Cortex of kidney (tissue), 1 donor: Measurements from ENCODE around the gene PRRT1.
A peak's percentile ranks its signal among the peaks of the same experiment; 100 is the strongest.
"Not testable (repeated sequence)": the region's sequence is repeated elsewhere in the genome, so short reads cannot be mapped to it uniquely, and the experiment has no call there.

Source experiments
- DNase-seq: peaks from one replicate; lab custom pipeline; 2025; lab: John Stamatoyannopoulos, UW

Gene PRRT1

GRCh38 chr6:32151863-32152768 is at the start of gene PRRT1:
Gene PRRT1, minus strand, starts transcription at chr6:32151939. Its CDS starts 112 bp downstream, at chr6:32151827.
- no peak for DNase-seq

- DNase-seq: no peak
These were observed 49.2 kb upstream of the PRRT1 start for GRCh38 chr6:32200711-32201475.

- no peak for DNase-seq
These were observed 47.1 kb upstream of the PRRT1 start for GRCh38 chr6:32198866-32199265.

- DNase-seq: no peak
These were observed 46.6 kb upstream of the PRRT1 start for GRCh38 chr6:32198345-32198696.

- no peak for DNase-seq
These were observed 45.2 kb upstream of the PRRT1 start for GRCh38 chr6:32196682-32197616.

DNA sequence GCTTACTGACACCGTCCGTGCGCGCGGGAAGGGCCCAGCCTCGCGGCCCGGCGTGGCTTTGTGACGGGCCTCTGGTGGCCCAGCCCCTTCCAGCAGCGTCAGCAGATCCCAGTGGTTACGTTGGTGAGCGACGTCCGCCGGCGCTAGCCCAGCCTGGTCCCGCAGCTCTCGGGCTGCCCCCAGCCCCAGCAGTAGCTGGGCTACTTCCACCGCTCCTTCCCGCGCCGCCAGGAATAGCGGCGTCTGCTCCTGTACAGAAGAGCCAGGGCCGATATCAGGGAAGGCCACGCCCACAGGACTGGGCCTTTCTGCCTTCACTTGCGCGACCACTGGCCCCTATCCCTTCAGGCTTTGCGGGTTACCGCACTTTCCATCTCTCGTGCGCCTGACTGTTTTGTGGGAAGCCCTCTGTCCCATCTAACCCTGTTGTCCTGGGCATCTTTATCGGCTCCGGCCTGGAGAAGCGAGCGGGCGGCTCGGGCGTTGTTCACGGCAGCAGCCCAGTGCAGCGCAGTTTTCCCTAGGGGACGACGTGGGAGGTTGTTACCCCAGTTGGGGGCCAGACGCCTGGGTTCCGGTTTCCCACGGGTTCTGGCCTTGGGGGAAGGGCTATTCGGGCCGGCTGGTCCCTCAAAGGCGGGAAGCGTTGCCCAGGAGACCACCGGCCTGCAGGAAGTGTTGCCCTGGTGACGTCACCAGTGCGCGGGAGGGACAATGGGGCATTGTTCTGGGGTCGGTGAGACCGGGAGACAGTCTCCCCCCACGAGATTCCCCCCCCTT is 44.4 kb upstream of the PRRT1 start:
- DNase-seq: no peak

GRCh38 chr6:32195652-32195901 is 43.8 kb upstream of the PRRT1 start:
- DNase-seq: peak; percentile 89

DNA sequence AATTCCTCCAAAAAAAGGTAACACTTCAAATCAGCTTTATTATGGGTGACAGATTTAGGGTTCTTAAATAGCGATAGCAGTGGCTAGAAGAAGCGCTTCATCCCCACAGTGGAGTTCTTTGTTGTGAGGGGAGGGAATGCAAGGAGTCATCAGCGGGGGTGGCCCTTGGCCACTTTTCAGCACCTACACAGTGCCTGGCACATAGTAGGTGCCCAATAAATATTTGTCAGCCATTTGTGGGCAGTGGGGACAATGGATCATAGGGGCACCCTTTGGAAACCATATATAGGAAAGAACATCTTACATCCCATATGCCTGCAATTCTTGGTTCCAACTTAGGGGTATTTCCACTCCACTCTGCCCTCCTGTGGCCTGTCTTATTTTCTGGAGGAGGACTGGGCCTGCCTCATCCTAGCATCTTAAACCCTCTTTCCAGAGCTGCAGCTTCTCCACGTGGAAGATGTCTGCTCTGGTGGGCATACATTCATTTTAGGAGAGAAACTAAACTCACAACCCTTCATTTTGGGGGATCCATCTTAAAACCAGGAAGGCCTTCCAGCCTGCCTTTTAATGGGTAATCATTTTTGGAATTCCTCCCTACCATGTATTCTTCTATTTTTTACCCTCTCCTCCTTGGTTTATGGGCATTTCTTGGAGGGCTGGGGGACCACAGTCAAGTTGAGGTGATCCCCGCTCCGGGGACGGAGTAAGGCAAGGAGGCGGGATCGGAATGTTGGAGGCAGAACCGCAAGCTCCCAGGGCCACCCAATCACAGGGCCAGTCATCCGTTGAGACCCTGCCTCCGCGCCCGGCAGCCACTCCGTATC is 43.3 kb upstream of the PRRT1 start:
- DNase-seq: no peak

- no peak for DNase-seq
These were observed 42.6 kb upstream of the PRRT1 start for GRCh38 chr6:32194388-32194787.

DNA sequence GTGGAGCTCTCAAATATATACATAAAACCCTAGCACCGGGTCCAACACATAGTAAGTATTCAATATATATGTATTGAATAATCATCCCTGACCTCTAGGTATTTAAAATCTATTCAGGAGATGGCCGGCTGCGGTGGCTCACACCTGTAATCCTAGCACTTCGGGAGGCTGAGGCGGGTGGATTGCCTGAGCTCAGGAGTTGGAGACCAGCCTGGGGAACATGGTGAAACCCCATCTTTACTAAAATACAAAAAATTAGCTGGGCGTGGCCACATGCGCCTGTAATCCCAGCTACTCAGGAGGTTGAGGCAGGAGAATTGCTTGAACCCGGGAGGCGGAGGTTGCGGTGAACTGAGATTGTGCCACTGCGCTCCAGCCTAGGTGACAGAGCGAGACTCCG is 41.4 kb upstream of the PRRT1 start:
- DNase-seq: not testable (repeated sequence)

DNA sequence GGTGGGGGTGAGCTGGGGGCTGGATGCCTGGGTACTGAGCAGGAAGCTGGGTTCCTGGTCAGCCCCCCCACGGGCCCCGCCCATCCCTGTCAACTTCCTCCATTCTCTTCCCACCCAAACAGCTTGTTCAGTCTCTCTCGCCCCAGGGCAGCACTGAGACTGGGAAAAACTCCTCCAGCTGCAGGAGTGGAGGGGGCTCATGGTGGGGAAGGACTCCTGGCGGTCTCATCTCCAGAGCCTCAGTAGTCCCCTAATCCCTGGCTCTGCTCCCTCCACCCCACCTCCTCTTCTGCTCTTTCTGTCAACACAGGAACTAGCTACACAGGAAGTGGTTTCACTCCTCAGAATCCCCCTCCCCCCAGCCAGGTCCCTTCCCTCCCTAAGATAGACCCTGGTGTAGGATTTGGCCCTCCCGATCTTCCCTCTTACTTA is 40.9 kb upstream of the PRRT1 start, which contains the start of gene GPSM3:
TSS of gene GPSM3 (minus strand) at position 36 of the 432 bp plus-strand sequence. CDS start 130 bp downstream, outside the sequence.
- no peak for DNase-seq

- DNase-seq: no peak
These were observed 40.2 kb upstream of the PRRT1 start for GRCh38 chr6:32191696-32192607.

DNA sequence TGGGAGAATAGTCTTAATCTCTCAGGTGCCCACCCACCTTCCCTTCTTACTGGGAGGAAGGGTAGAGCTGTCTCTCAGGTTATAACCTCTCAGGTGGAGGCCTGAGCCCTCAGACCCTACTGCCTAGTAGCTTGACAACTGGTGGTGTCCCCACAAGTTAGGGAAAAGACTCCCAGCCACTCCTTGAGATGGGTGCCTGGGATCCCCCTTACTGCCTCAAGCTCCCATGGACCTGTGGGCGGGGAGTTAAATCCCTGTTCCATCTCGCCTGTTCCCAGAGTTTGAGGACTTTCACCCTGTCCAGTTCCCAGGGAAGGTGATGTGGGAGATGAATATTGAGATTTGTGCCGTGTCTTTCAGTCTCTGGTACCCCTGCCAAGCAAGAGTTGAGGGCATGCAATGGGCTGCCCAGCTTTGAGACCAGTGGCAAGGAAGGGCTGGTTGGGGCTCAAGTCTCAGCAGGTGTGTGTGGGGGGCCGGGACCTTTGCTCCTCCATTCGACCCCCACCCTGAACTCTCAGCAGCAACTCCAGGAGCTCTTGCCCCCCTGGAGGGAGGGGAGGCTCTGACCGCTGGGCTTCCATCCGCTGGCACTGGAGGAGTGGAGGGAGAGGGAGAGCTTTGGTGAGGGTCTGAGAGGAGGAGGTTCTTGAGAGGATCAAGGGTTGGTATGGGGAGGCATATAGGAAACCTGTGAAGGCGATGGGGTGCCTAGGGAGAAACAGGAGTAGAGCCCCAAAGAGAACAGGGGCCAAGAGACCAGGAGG is 39.4 kb upstream of the PRRT1 start:
- DNase-seq: no peak

GRCh38 chr6:32190054-32190851 is 38.5 kb upstream of the PRRT1 start, which contains the start of gene PBX2:
Gene PBX2, minus strand, starts transcription at chr6:32190202. Its CDS starts 287 bp downstream, at chr6:32189915.
- DNase-seq: no peak

DNA sequence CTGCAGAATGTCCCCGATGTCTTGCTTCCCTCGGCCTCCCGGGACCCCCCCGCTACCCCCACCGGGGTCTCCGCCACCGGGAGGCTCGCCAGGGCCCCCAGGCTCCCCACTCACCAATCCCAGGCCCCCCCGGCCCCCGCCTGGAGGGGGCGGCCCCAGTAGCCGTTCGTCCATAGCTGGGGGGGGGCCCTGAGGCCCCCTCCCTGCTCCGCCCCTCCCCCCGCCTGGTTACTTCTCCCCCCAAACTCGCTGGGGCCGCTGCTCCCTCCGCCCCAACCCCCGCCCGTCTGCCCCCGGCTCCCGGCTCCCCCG is 38.0 kb upstream of the PRRT1 start:
- no peak for DNase-seq

DNA sequence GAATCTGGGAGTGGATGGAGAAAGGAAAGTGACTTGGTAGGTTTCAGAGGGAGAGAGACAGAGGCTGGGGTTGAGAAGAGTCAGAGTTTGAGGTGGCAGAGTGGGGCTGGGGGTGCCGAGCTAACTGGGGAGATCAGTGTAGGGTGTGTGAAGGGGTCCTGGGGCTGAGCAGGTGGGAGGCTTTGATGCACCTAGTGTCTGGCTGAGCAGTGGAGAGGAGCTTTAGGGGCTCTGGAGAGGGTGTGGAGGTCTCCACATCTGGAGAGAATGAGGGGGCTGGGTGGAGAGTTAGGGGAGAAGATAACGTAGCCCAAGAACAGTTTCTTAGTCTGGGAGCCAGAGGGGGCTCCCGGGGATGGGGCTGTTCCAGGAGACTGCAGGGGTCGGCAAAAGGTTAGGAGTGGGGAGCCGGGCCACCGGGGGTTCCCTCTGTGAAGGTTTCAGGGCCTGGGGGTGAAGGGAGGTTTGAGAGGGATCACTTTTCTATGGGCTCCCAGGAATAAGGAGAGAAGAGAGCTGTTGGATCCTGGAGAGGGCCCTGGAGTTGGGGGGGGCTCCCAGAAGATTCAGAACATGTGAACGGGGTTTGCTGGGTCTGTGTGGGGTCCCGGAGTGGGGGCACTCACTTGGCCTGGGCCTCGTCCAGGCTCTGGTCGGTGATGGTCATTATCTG is 37.5 kb upstream of the PRRT1 start:
- DNase-seq: no peak

GRCh38 chr6:32188381-32189068 is 36.8 kb upstream of the PRRT1 start:
- DNase-seq: no peak
